Progenitor cell of endocrine pancreas (in vitro differentiated cells): ENCODE results near the gene SLC39A10. TPM values are rescaled to one million over a fixed set of nuclear protein-coding genes. Genes with fewer than 3 reads are reported as not detected.

Experiments used
- DNase-seq: peaks from one replicate; pipeline ENCODE4 v3.0.0; 2021; ENCODE audit warnings: low spot score; ENCODE audit not compliant: unreplicated experiment
- H3K27ac Mint-ChIP-seq: 2 replicates; pipeline ENCODE4 v1.8.0; 2021; ENCODE audit warnings: mild to moderate bottlenecking, moderate library complexity, mixed read lengths
- H3K27me3 Mint-ChIP-seq: 2 replicates; pipeline ENCODE4 v1.8.0; 2021; ENCODE audit warnings: mixed read lengths
- H3K36me3 Mint-ChIP-seq: 2 replicates; pipeline ENCODE4 v1.8.0; 2022; ENCODE audit warnings: mixed read lengths; ENCODE audit not compliant: insufficient read depth
- H3K4me1 Mint-ChIP-seq: 2 replicates; pipeline ENCODE4 v1.8.0; 2021; ENCODE audit warnings: low read depth, mixed read lengths
- H3K4me3 Mint-ChIP-seq: 2 replicates; pipeline ENCODE4 v1.8.0; 2021; ENCODE audit warnings: low read depth, mild to moderate bottlenecking, moderate library complexity, mixed read lengths
- H3K9me3 Mint-ChIP-seq: 2 replicates; pipeline ENCODE4 v1.8.0; 2021; ENCODE audit warnings: low read depth, mixed read lengths
- total RNA-seq: library from RNA; stranded (reverse); gene quantifications from 2 replicates; pipeline ENCODE4 v1.2.1, GENCODE V29; 2021
- TF ChIP-seq, protein P1 (sequence below): fragments of 200-600 bp; sonication (generic); IDR thresholded peaks from one replicate; pipeline ENCODE4 v1.5.0; 2021; ENCODE audit warnings: antibody characterized with exemption, mild to moderate bottlenecking; ENCODE audit not compliant: unreplicated experiment

SLC39A10 gene
- total RNA-seq, 1 donor from 2014 or later, result 181 TPM

DNA sequence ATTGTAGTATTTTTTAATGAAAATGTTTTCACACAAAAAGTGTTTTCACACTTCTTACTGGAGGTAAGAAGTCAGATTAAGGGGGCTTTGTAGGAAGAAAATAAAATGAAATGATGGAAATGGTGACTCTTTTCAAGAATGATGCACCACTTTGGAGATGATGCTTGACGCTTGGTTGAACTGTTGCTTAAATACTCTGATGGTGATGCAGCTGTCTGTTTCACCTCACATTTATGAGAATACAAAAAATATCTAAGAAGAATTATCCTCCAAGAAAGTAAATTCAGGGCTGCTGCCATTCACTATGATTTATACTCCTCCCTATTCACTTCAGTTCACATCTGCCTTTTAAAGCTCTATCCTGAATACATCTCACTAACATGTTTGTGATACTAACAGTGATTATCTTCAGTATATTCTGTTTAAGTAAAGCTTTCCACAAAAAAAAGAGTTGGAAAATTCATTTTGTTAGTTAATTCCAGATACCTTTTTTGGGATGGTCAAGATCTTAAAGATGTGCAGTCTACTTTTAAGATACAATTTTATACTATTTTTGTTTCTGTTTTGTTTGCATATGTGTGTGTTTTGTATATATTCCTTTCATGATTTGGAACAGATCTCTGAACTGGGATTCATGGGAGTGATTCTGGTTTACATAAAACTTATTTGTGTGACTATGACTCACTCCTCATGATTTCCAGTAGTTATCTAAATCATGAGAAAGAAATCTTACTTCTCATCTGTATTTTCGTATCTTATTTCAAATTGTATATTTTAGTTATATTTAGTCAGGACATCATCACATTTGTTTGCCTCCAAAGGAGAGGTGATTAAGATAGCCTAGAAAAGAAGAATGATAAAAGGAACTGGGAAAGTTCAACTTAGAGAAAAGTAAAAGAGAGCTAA lies 53.1 kb downstream of the SLC39A10 start:
- TF ChIP-seq, protein P1, sequence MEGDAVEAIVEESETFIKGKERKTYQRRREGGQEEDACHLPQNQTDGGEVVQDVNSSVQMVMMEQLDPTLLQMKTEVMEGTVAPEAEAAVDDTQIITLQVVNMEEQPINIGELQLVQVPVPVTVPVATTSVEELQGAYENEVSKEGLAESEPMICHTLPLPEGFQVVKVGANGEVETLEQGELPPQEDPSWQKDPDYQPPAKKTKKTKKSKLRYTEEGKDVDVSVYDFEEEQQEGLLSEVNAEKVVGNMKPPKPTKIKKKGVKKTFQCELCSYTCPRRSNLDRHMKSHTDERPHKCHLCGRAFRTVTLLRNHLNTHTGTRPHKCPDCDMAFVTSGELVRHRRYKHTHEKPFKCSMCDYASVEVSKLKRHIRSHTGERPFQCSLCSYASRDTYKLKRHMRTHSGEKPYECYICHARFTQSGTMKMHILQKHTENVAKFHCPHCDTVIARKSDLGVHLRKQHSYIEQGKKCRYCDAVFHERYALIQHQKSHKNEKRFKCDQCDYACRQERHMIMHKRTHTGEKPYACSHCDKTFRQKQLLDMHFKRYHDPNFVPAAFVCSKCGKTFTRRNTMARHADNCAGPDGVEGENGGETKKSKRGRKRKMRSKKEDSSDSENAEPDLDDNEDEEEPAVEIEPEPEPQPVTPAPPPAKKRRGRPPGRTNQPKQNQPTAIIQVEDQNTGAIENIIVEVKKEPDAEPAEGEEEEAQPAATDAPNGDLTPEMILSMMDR, result no peak
- Mint-ChIP-seq H3K4me1 (peaks cover 11% of the 10 kb centered on the region), H3K27ac (no peak overlapping the region), H3K9me3 (no peaks in the 10 kb centered on the region), H3K4me3 (no peak overlapping the region), H3K27me3 (no peaks in the 10 kb centered on the region), H3K36me3 (peaks cover 16% of the 10 kb centered on the region)
- DNase-seq, result no peak

DNA sequence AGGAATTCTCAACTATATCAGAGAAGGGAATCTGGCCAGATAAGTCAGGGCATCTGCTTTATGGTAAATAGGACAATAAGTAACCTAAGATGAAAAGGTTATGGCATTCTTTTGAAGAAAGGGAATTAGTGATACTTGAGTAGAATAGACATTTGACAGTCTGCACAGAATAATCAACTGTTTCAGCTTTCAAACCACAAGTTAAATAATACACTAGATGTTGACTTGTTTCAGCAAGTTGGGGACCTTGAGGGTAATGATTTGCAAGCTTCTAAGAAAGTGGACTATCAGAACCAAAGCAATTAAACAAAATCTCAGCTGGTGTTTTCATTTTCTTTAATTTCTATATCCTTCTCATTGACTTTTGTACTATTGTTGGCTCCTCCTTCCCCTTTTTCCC lies 54.5 kb downstream of the SLC39A10 start:
- Mint-ChIP-seq H3K27ac (no peak overlapping the region), H3K36me3 (peaks cover 20% of the 10 kb centered on the region), H3K9me3 (no peaks in the 10 kb centered on the region), H3K27me3 (no peaks in the 10 kb centered on the region), H3K4me3 (no peak overlapping the region), H3K4me1 (peaks cover 6% of the 10 kb centered on the region)
- TF ChIP-seq, protein P1, result no peak
- no peak for DNase-seq

DNA sequence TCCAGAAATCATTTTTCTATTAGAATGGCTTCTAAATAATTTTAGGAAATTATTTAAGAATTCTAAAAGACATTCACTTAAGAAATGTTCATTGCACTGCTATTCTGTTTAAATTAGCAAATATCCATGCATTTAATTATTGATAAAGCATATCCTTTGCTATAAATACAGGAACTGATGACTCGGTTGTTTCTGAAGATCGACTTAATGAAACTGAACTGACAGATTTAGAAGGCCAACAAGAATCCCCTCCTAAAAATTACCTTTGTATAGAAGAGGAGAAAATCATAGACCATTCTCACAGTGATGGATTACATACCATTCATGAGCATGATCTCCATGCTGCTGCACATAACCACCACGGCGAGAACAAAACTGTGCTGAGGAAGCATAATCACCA lies 59.4 kb downstream of the SLC39A10 start:
- Mint-ChIP-seq H3K4me1 (peaks cover 2% of the 10 kb centered on the region), H3K27me3 (no peaks in the 10 kb centered on the region), H3K36me3 (peaks cover 27% of the 10 kb centered on the region), H3K4me3 (no peak overlapping the region), H3K27ac (no peak overlapping the region), H3K9me3 (no peaks in the 10 kb centered on the region)
- no peak for DNase-seq
- TF ChIP-seq, protein P1, result no peak

DNA sequence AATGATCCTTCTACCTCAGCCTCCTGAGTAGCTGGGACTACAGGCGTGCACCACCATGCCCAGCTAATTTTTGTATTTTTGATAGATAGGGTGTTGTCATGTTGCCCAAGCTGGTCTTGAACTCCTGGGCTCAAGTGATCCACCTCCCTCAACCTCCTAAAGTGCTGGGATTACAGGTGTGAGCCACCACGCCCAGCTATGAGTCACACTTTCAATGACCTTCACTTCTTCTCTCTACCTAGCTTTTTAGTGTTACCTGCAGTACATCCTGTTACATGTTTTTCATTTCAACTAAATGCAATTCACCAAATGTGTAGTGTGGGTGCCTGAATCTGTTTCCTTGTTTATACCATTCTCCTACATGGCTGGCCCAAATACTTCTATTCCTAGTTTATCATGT lies 64.0 kb downstream of the SLC39A10 start:
- Mint-ChIP-seq H3K27me3 (no peaks in the 10 kb centered on the region), H3K4me3 (no peak overlapping the region), H3K36me3 (peaks cover 23% of the 10 kb centered on the region), H3K4me1 (peaks cover 23% of the 10 kb centered on the region), H3K9me3 (no peaks in the 10 kb centered on the region), H3K27ac (no peak overlapping the region)
- TF ChIP-seq, protein P1, result no peak
- DNase-seq, result no peak

DNA sequence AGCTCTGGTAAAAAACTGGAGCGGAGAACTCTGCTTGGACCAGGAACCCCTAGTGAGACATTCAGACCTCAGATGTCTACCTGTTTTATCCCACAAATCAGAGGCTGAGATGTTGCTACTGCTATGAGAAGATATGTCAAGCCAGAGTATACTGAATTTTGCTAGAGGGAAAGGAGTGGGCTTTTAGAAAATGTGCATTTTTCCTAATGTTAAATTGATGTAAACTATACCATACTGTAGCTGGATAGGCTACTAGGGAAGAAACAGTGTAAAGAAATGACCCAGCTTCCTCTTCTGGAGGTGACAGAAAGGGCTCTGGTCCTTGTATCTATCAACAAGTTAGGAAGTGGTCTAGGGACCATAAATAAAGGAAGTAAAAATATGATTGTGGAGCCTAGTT lies 65.0 kb downstream of the SLC39A10 start:
- H3K36me3 Mint-ChIP-seq, result peaks cover 21% of the 10 kb centered on the region
- no peaks in the 10 kb centered on the region for H3K9me3 Mint-ChIP-seq
- no peak for DNase-seq
- H3K27ac Mint-ChIP-seq, result no peak overlapping the region
- TF ChIP-seq, protein P1, result no peak
- H3K4me1 Mint-ChIP-seq, result peaks cover 28% of the 10 kb centered on the region
- H3K27me3 Mint-ChIP-seq, result no peaks in the 10 kb centered on the region
- no peak overlapping the region for H3K4me3 Mint-ChIP-seq
